Jurkat, Clone E6-1 (cell line): ENCODE measurements around the gene FNIP2. TPM values are rescaled to one million over a fixed set of nuclear protein-coding genes. Genes with fewer than 3 reads are reported as not detected.
"Not testable (repeated sequence)": the region's sequence is repeated elsewhere in the genome, so short reads cannot be mapped to it uniquely, and the experiment has no call there.

Source experiments
- DNase-seq: peaks from one replicate; pipeline ENCODE4 v3.0.0-alpha.2; 2011; ENCODE audit warnings: low read depth, low spot score
- H3K4me3 ChIP-seq: 2 replicates; pipeline ENCODE4 v1.5.1; 2011; ENCODE audit warnings: mild to moderate bottlenecking, low read length, control low read depth, moderate library complexity
- polyA plus RNA-seq: library from polyadenylated mRNA; unstranded; fragments of >200 nt; gene quantifications from one replicate; pipeline ENCODE4 v1.2.1, GENCODE V29; 2012; ENCODE audit warnings: missing spikeins; ENCODE audit not compliant: insufficient read length, insufficient read depth

Gene FNIP2
- polyA plus RNA-seq, result 7.3 TPM

- peak; percentile 49 for DNase-seq
These were observed at the start of gene FNIP2 for GRCh38 chr4:158768555-158769174. Gene FNIP2 (plus strand): TSS chr4:158769026. CDS start chr4:158769213, 187 bp downstream.

DNA sequence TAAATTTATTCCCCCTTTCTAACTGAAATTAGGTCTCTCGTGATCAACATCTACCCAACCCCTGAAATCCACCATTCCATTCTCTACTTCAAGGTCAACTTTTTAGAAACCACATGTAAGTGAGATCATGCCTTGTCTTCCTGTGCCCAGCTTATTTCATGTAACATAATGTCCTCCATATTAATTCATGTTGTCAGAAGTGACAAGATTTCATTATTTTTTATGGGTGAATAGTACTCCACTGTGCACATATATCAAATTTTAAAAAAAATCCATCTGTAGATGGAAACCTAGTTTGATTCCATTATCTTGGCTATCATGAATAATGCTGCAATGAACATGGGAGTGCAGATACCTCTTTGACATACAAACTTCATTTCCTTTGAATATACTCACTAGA, 47.1 kb upstream of the FNIP2 start:
- DNase-seq, result no peak
- no peak overlapping the region for H3K4me3 ChIP-seq

More at GRCh38 chr4:158768555-158769174, at the start of gene FNIP2:
- H3K4me3 ChIP-seq, result peak within 1 kb of the TSS; percentile 84

DNA sequence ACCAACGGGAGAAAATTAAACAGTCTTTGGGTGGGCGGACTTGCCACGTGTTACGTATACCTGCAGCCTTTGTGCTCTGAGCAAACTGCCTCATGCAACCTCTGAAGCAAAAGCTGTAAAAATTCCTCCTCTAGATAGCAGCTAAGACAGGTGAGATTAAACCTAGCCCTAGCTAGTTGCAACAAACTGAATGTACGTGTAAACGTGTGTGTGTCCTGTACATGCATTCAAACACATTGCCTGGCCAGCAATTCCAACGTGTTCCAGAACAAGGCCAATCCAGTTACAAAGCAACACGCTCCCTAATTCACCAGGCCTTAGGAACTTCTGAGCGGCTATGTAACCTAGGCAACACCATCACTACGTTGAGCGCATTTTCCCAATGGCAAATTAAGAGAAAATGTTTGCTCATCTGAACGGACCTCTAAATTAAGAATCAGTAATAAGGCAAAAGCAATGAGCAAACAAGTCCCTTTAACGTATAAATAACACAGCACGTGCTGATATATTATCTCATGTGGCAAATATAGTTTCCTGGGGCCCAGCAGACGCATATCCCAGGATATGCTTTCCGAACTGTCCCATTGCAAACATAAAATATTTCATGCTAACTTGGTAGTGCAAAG, 46.4 kb upstream of the FNIP2 start:
- H3K4me3 ChIP-seq, result peak overlapping the region; percentile 92
- DNase-seq, result peak; percentile 5

DNA sequence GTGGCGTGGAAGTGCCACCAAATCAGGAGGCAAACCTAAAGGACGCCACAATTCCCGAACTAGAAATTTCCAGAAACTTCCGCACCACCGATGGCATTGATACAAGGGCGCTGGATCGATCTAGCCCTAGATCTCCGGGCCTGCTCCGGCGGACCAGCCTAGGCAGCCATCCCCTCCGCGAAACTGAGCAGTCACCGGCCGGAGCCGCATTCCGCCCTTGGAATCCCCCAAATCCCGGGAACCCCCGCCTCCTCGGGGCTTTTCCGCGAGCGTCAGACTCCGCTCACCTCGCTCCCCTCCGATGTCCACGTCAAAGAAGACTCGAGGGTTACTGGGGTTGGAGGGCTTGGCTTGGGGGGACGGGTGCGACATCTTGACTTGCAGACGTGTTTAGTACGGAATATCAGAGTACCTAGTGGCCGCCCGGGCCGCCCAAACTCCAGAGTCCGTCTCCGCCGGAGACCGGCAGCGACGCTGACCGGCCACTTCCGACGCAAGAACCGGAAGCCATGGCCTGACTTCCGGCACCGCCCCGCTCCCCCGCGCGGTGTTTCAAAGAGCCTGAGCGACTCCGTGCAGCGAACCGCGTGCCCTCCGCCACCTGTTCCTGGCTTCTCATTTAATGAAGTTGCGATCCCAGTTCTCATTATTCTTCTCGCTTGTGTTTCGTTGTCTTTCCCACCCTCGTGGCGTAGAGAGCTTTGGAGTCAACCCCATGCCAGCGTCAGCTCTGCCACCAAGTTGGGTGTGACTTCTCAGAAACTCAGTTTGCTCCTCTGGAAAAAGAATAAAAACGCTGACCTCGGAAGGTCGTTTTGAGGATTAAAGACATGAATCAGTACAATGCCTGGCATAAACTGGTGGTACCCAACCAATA, 45.7 kb upstream of the FNIP2 start, which contains the start of gene PPID:
Gene PPID (minus strand): TSS at position 480 of the 877 bp plus-strand sequence. CDS start 108 bp downstream, at position 372.
- H3K4me3 ChIP-seq, result peak within 1 kb of the TSS; percentile 92
- peak; percentile 66 for DNase-seq

GRCh38 chr4:158724637-158725036, 44.2 kb upstream of the FNIP2 start:
- no peak overlapping the region for H3K4me3 ChIP-seq
- no peak for DNase-seq

GRCh38 chr4:158726633-158727032, 42.2 kb upstream of the FNIP2 start:
- no peak overlapping the region for H3K4me3 ChIP-seq
- DNase-seq, result no peak

DNA sequence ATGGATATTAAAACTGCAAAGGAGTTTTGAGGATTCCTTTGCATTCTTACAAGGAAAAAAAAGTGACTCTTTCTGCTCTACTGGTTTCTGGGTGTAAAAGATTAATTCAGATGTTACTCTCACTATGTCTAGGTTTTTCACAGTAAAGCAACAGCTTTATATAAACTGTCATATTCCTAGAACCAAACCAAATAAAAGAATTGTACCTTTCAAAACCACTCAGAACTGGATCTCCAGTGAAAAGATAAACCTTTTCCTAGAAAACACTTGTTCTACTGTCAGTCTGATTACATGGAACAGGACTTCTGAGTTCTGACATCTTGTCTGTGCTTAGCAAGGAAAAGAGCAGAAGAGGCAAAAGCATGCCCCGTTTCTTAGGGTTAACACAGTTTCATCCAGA, 40.6 kb upstream of the FNIP2 start:
- H3K4me3 ChIP-seq, result no peak overlapping the region
- no peak for DNase-seq

DNA sequence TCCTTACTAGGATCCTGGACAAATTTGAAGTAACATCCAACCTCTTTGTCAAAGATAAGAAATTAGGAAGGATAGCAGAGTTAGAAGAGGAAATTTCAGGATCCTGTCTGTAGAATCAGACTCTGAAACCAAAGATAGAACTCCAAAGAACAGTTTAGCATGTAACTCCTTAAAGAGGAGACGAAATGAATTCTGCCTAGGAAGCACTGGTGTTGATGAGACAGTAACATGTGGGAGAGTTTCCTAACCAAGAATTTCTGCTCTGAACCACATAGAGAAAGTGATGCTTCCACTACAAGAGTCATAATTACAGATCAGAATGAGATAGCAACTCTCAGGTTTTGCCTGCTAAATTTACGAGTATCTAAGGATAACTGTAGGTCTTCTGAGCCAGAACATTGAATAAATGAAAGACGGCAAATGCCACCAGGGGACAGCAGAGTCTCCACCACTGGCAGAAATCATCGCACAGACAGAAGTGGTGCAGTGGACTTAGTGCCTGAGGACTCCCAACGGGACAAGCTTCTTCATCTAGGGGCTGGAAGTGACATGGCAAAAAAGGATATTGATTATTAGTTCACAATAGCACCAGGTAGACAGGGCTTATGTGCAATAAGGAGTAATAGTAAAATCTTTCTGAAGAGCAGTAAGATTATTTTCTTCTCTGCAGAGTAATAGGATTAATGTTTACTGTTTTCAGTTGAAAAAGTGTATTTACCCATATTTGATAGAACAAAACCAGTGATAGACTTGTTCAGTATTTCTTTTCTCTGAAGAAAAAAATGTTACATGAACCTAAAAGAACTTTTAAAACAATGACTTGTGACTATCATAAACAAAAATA, 38.9 kb upstream of the FNIP2 start:
- no peak overlapping the region for H3K4me3 ChIP-seq
- DNase-seq, result peak; percentile 39

GRCh38 chr4:158738866-158739265, 30.0 kb upstream of the FNIP2 start:
- DNase-seq, result no peak
- H3K4me3 ChIP-seq, result no peak overlapping the region

DNA sequence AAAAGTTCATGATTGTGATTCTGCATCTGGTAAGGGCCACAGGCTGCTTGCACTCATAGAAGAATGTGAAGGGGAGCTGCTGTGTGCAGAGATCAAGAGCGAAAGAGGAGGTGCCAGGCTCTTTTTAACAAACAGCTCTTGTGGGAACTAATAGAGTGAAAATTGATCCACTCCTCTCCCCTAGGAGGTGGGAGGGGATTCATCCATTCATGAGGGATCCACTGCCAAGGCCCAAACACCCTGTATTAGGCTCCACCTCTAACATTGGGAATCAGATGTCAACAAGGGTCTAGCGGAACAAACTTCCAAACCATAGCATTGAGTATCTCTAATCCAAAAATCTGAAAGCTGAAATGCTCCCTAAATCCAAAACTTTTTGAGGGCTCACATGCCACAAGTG, 29.2 kb upstream of the FNIP2 start:
- DNase-seq, result no peak
- no peak overlapping the region for H3K4me3 ChIP-seq

- H3K4me3 ChIP-seq, result no peak overlapping the region
- no peak for DNase-seq
These were observed 27.4 kb upstream of the FNIP2 start for GRCh38 chr4:158741326-158742021.

DNA sequence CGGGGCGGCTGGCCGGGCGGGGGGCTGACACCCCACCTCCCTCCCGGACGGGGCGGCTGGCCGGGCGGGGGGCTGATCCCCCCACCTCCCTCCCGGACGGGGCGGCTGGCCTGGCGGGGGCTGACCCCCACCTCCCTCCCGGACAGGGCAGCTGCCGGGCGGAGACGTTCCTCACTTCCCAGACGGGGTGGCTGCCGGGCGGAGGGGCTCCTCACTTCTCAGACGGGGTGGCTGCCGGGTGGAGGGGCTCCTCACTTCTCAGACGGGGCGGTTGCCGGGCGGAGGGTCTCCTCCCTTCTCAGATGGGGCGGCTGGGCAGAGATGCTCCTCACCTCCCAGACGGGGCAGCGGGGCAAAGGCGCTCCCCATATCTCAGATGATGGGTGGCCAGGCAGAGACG, 22.3 kb upstream of the FNIP2 start:
- not testable (repeated sequence) for H3K4me3 ChIP-seq, DNase-seq

DNA sequence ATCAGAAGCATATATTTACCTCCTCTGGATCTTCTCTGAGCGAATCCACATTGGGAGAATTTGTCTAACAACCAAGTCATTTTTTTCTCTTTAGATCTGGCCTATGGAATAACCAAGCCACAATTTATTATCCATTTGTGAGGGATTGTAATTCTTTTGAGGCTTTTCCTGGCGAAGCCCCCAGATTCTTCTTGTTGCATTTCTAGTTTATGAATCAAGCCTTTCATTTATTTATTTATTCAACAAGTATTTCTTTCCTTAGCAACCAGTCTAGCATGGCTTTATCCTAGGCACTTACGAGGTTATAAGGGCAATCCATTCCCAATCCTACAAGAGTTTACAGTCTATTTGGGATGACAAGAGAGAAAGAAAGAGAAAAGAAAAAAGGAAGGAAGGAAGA, 18.4 kb upstream of the FNIP2 start:
- H3K4me3 ChIP-seq, result no peak overlapping the region
- no peak for DNase-seq

- no peak overlapping the region for H3K4me3 ChIP-seq
- no peak for DNase-seq
These were observed 14.2 kb upstream of the FNIP2 start for GRCh38 chr4:158754385-158755180.

DNA sequence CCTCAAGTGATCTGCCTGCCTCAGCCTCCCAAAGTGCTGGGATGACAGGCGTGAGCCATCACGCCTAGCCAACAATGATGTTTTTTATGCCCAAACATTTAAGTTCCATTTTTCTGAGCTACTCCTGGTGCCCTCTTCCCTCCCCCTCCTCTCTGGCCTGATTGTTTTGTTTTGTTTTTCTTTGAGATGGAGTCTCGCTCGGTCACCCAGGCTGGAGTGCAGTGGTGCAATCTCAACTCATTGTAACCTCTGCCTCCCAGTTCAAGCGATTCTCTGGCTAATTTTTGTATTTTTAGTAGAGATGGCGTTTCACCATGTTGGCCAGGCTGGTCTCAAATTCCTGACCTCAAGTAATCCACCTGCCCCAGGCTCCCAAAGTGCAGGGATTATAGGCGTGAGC, 13.0 kb upstream of the FNIP2 start:
- not testable (repeated sequence) for DNase-seq, H3K4me3 ChIP-seq

DNA sequence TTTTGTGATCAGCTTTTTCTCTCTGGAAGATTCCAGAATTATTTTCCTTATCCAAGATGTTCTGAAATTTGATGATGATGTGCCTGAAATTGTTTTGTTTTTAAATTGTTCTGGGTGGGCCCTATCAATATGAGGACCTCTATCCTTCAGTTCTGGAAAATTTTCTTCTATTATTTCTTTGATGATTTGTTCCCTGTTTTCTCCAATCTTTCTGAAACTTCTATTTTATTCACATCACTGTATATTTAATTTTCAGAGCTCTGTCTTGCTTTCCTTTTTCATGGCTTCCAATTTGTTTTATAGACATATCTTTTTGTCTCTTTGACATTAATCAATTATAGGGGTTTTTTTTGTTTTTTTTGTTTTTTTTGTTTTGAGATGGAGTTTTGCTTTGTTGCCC, 12.2 kb upstream of the FNIP2 start:
- DNase-seq, result no peak
- no peak overlapping the region for H3K4me3 ChIP-seq

GRCh38 chr4:158758142-158758541, 10.7 kb upstream of the FNIP2 start:
- no peak for DNase-seq
- H3K4me3 ChIP-seq, result no peak overlapping the region

DNA sequence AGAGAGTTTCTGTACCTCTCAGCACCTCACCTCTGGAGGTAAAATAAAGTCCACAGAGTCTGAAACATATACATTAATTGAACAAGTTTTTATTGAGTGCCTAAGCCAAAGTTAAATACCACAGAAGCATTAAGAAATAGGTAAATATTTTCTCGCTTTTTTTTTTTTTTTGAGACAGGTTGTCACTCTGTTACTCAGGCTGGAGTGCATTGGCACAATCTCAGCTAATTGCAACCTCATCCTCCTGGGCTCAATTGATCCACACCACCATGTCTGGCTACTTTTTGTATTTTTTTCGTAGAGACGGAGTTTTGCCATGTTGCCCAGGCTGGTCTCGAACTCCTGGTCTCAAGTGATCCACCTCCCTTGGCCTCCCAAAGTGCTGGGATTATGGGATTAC, 10.1 kb upstream of the FNIP2 start:
- no peak for DNase-seq
- H3K4me3 ChIP-seq, result no peak overlapping the region
